Endodermal cell (in vitro differentiated cells): ENCODE results near the gene ANKRD44. TPM values are rescaled to one million over a fixed set of nuclear protein-coding genes. Genes with fewer than 3 reads are reported as not detected.

Experiments
- DNase-seq: peaks from one replicate; pipeline ENCODE4 v3.0.0-alpha.2; 2017
- H3K27ac ChIP-seq: 2 replicates; pipeline ENCODE4 v1.5.1; 2013; ENCODE audit warnings: mild to moderate bottlenecking, low read depth, low read length, moderate library complexity
- H3K27me3 ChIP-seq: 2 replicates; pipeline ENCODE4 v1.6.1; 2013; ENCODE audit warnings: mild to moderate bottlenecking, low read length, moderate library complexity; ENCODE audit not compliant: insufficient read depth, control insufficient read depth, poor library complexity, severe bottlenecking
- H3K36me3 ChIP-seq: 2 replicates; pipeline ENCODE4 v1.7.0; 2013; ENCODE audit warnings: mild to moderate bottlenecking, low read length, moderate library complexity; ENCODE audit not compliant: control insufficient read depth, insufficient read depth
- H3K4me1 ChIP-seq: one replicate; pipeline ENCODE4 v1.7.0; 2013; ENCODE audit warnings: low read length; ENCODE audit not compliant: control insufficient read depth, insufficient read depth
- H3K4me3 ChIP-seq: 2 replicates; pipeline ENCODE4 v1.5.1; 2013; ENCODE audit warnings: mild to moderate bottlenecking, low read length, moderate library complexity
- H3K9ac ChIP-seq: 2 replicates; pipeline ENCODE4 v1.6.1; 2013; ENCODE audit warnings: mild to moderate bottlenecking, low read length, moderate library complexity; ENCODE audit not compliant: poor library complexity, severe bottlenecking; ENCODE audit errors: extremely low read depth
- H3K9me3 ChIP-seq: 2 replicates; pipeline ENCODE4 v1.6.1; 2013; ENCODE audit warnings: mild to moderate bottlenecking, low read length, moderate library complexity; ENCODE audit not compliant: control insufficient read depth
- H3K27ac Mint-ChIP-seq: 2 replicates; pipeline ENCODE4 v1.8.0; 2020; ENCODE audit warnings: mixed read lengths
- H3K27me3 Mint-ChIP-seq: 2 replicates; pipeline ENCODE4 v1.8.0; 2021; ENCODE audit warnings: mild to moderate bottlenecking, mixed read lengths; ENCODE audit not compliant: insufficient read depth
- H3K36me3 Mint-ChIP-seq: 2 replicates; pipeline ENCODE4 v1.8.0; 2020; ENCODE audit warnings: low read depth, mixed read lengths
- H3K4me1 Mint-ChIP-seq: 2 replicates; pipeline ENCODE4 v1.8.0; 2020; ENCODE audit warnings: mixed read lengths
- H3K4me3 Mint-ChIP-seq: 2 replicates; pipeline ENCODE4 v1.8.0; 2020; ENCODE audit warnings: mild to moderate bottlenecking, moderate library complexity, mixed read lengths
- H3K9me3 Mint-ChIP-seq: 2 replicates; pipeline ENCODE4 v1.8.0; 2020; ENCODE audit warnings: mild to moderate bottlenecking, mixed read lengths
- CTCF ChIP-seq: fragments of 200-600 bp; sonication (generic); conservative IDR thresholded peaks from 2 replicates; pipeline ENCODE4 v1.5.0; 2021; ENCODE audit warnings: antibody characterized with exemption, mild to moderate bottlenecking
- WGBS, 2 experiments: methylation state at CpG; one replicate each; pipeline versions ENCODE4 v1.1.5 to v1.1.7; 2013; ENCODE audit warnings: missing lambda C conversion rate in 2 of 2, mixed read lengths in 1 of 2; ENCODE audit not compliant: insufficient coverage in 1 of 2, insufficient read length in 1 of 2; 5-methylcytosine and 5-hydroxymethylcytosine counted together
- total RNA-seq, 2 donors: library from RNA; stranded (reverse); fragmentation: NEBNext Ultra II Directional in 1 of 2; extraction: Animal tissue kit (Norgen Biotek cat#: 25700) in 1 of 2; gene quantifications; 2 replicates in 1 of 2; 3 replicates in 1 of 2; pipeline ENCODE4 v1.2.1, GENCODE V29; 2021

The ANKRD44 gene
- total RNA-seq, 2 donors from 2014 or later: 6.2 to 10.6 TPM

- H3K36me3 Mint-ChIP-seq: no peaks in the 10 kb centered on the region
- no peak for DNase-seq
- peaks cover 2% of the 10 kb centered on the region for H3K4me1 Mint-ChIP-seq
- TF ChIP-seq CTCF: no peak
- Histone ChIP-seq H3K9me3 (no peaks in the 10 kb centered on the region), H3K27me3 (no peaks in the 10 kb centered on the region), H3K27ac (no peak overlapping the region), H3K4me1 (no peaks in the 10 kb centered on the region), H3K9ac (no peak overlapping the region), H3K4me3 (no peak overlapping the region), H3K36me3 (no peaks in the 10 kb centered on the region)
- H3K27me3 Mint-ChIP-seq: no peaks in the 10 kb centered on the region
- no peak overlapping the region for H3K4me3 Mint-ChIP-seq
- H3K27ac Mint-ChIP-seq: no peak overlapping the region
- no peaks in the 10 kb centered on the region for H3K9me3 Mint-ChIP-seq
- 92% methylated on average over 1 of the region's 1 CpG; no CpG with 5 or more reads in 1 of the 2 experiments for WGBS, 2 experiments
Observed at GRCh38 chr2:197170208-197170607, 140.4 kb downstream of the ANKRD44 start.

- H3K27me3 Mint-ChIP-seq: no peaks in the 10 kb centered on the region
- no peaks in the 10 kb centered on the region for H3K36me3 ChIP-seq
Observed at GRCh38 chr2:197168705-197169104, 141.9 kb downstream of the ANKRD44 start.

GRCh38 chr2:197167608-197168314 lies 142.8 kb downstream of the ANKRD44 start:
- H3K36me3 Mint-ChIP-seq: no peaks in the 10 kb centered on the region
- H3K27me3 Mint-ChIP-seq: no peaks in the 10 kb centered on the region
- Histone ChIP-seq H3K4me3 (no peak overlapping the region), H3K36me3 (no peaks in the 10 kb centered on the region), H3K27me3 (no peaks in the 10 kb centered on the region), H3K9ac (no peak overlapping the region), H3K4me1 (no peaks in the 10 kb centered on the region), H3K9me3 (no peaks in the 10 kb centered on the region), H3K27ac (no peak overlapping the region)
- WGBS, 2 experiments: 87 to 96% methylated on average over 3 of the region's 3 CpGs
- no peak overlapping the region for H3K27ac Mint-ChIP-seq
- no peaks in the 10 kb centered on the region for H3K9me3 Mint-ChIP-seq
- peaks cover 10% of the 10 kb centered on the region for H3K4me1 Mint-ChIP-seq
- no peak for DNase-seq
- H3K4me3 Mint-ChIP-seq: no peak overlapping the region
- no peak for TF ChIP-seq CTCF

More at GRCh38 chr2:197168705-197169104, 141.9 kb downstream of the ANKRD44 start:
- peak; percentile 91 for TF ChIP-seq CTCF
- Mint-ChIP-seq H3K9me3 (no peaks in the 10 kb centered on the region), H3K27ac (no peak overlapping the region), H3K4me1 (peaks cover 10% of the 10 kb centered on the region), H3K36me3 (no peaks in the 10 kb centered on the region), H3K4me3 (no peak overlapping the region)
- H3K9ac ChIP-seq: no peak overlapping the region
- WGBS, 2 experiments: 39 to 48% methylated on average over 4 to 5 of the region's 5 CpGs
- H3K4me1 ChIP-seq: no peaks in the 10 kb centered on the region
- no peaks in the 10 kb centered on the region for H3K27me3 ChIP-seq
- no peak overlapping the region for H3K4me3 ChIP-seq
- no peak overlapping the region for H3K27ac ChIP-seq
- no peaks in the 10 kb centered on the region for H3K9me3 ChIP-seq
- peak; percentile 92 for DNase-seq
